ENCODE data around the gene CACNA1B.

Gene CACNA1B

GRCh38 chr9:137955224-137955570 is 77.6 kb downstream of the CACNA1B start:
- Histone ChIP-seq H3K4me3 (replicated peaks; ENCODE audit: insufficient read depth, low read length) (no peak overlapping the region), H3K27ac (replicated peaks) (no peak overlapping the region), H3K27me3 (ENCODE audit: insufficient read depth, poor library complexity, severe bottlenecking) (no peaks in the 10 kb centered on the region)
- DNase-seq (ENCODE audit: low read depth in 1 of 2, low spot score in 1 of 2), result no peak
- TF ChIP-seq POLR2AphosphoS5 (IDR thresholded peaks at IDR 0.05; ENCODE audit: low read depth), result no peak
- no peak for TF ChIP-seq CTCF (IDR thresholded peaks at IDR 0.05; ENCODE audit: insufficient read depth, low read length)
- no peak for TF ChIP-seq GABPA (IDR thresholded peaks at IDR 0.05; ENCODE audit: low read depth)
- no peak for TF ChIP-seq REST (IDR thresholded peaks at IDR 0.05; ENCODE audit: insufficient replicate concordance, low read depth)
- TF ChIP-seq SPI1 (IDR thresholded peaks at IDR 0.05; ENCODE audit: borderline replicate concordance, low read depth), result no peak

GRCh38 chr9:137955586-137955985 is 78.0 kb downstream of the CACNA1B start:
- TF ChIP-seq REST (IDR thresholded peaks at IDR 0.05; ENCODE audit: insufficient replicate concordance, low read depth) (no peak), GABPA (IDR thresholded peaks at IDR 0.05; ENCODE audit: low read depth) (no peak), SPI1 (IDR thresholded peaks at IDR 0.05; ENCODE audit: borderline replicate concordance, low read depth) (no peak), CTCF (IDR thresholded peaks at IDR 0.05; ENCODE audit: insufficient read depth, low read length) (no peak), POLR2AphosphoS5 (IDR thresholded peaks at IDR 0.05; ENCODE audit: low read depth) (no peak)
- no peaks in the 10 kb centered on the region for H3K27me3 ChIP-seq (ENCODE audit: insufficient read depth, poor library complexity, severe bottlenecking)
- no peak for DNase-seq (ENCODE audit: low read depth in 1 of 2, low spot score in 1 of 2)

GRCh38 chr9:137956039-137956438 is 78.5 kb downstream of the CACNA1B start:
- Histone ChIP-seq H3K4me3 (replicated peaks; ENCODE audit: insufficient read depth, low read length) (no peak overlapping the region), H3K27me3 (ENCODE audit: insufficient read depth, poor library complexity, severe bottlenecking) (no peaks in the 10 kb centered on the region), H3K27ac (replicated peaks) (no peak overlapping the region)
- DNase-seq (ENCODE audit: low read depth in 1 of 2, low spot score in 1 of 2), result no peak
- TF ChIP-seq SPI1 (IDR thresholded peaks at IDR 0.05; ENCODE audit: borderline replicate concordance, low read depth), result no peak
- TF ChIP-seq GABPA (IDR thresholded peaks at IDR 0.05; ENCODE audit: low read depth), result no peak
- no peak for TF ChIP-seq CTCF (IDR thresholded peaks at IDR 0.05; ENCODE audit: insufficient read depth, low read length)
- no peak for TF ChIP-seq POLR2AphosphoS5 (IDR thresholded peaks at IDR 0.05; ENCODE audit: low read depth)
- TF ChIP-seq REST (IDR thresholded peaks at IDR 0.05; ENCODE audit: insufficient replicate concordance, low read depth), result no peak

More at GRCh38 chr9:137955586-137955985, 78.0 kb downstream of the CACNA1B start:
- Histone ChIP-seq H3K27ac (replicated peaks) (no peak overlapping the region), H3K4me3 (replicated peaks; ENCODE audit: insufficient read depth, low read length) (no peak overlapping the region)
